Effector memory CD4-positive, alpha-beta T cell (primary cell): Measurements from ENCODE around the gene MAP3K2.
A peak's percentile ranks its signal among the peaks of the same experiment; 100 is the strongest.

ENCODE experiments used
- DNase-seq, 3 donors: peaks; one replicate each; pipeline ENCODE4 v3.0.0-alpha.2; 2020
- H3K27ac ChIP-seq: 2 replicates; pipeline ENCODE4 v1.7.0; 2013; ENCODE audit warnings: mild to moderate bottlenecking, low read length, moderate library complexity; ENCODE audit not compliant: insufficient read depth, poor library complexity, severe bottlenecking
- H3K27me3 ChIP-seq: replicated peaks from 2 replicates; pipeline ENCODE4 v1.7.0; 2013; ENCODE audit warnings: mild to moderate bottlenecking, low read length; ENCODE audit not compliant: insufficient read depth, control insufficient read depth, poor library complexity, severe bottlenecking
- H3K36me3 ChIP-seq: 2 replicates; pipeline ENCODE4 v1.7.0; 2013; ENCODE audit warnings: mild to moderate bottlenecking, low read length, moderate library complexity; ENCODE audit not compliant: control insufficient read depth, insufficient read depth
- H3K4me1 ChIP-seq: 2 replicates; pipeline ENCODE4 v1.7.0; 2013; ENCODE audit warnings: low read length, mild to moderate bottlenecking; ENCODE audit not compliant: control insufficient read depth, insufficient read depth, poor library complexity, severe bottlenecking
- H3K4me3 ChIP-seq: 2 replicates; pipeline ENCODE4 v1.7.0; 2013; ENCODE audit warnings: low read length, low read depth, mild to moderate bottlenecking; ENCODE audit not compliant: insufficient read depth, poor library complexity, severe bottlenecking
- H3K9me3 ChIP-seq: 2 replicates; pipeline ENCODE4 v1.7.0; 2013; ENCODE audit warnings: mild to moderate bottlenecking, low read length, moderate library complexity; ENCODE audit not compliant: control insufficient read depth

Gene MAP3K2

GRCh38 chr2:127302168-127302567 is 85.6 kb downstream of the MAP3K2 start:
- Histone ChIP-seq H3K4me3 (no peak overlapping the region), H3K9me3 (no peaks in the 10 kb centered on the region), H3K4me1 (no peaks in the 10 kb centered on the region), H3K27ac (no peak overlapping the region), H3K27me3 (no peaks in the 10 kb centered on the region), H3K36me3 (peaks cover 12% of the 10 kb centered on the region)
- no peak for DNase-seq

- Histone ChIP-seq H3K27me3 (no peaks in the 10 kb centered on the region), H3K4me1 (peaks cover 6% of the 10 kb centered on the region), H3K36me3 (peaks cover 32% of the 10 kb centered on the region), H3K9me3 (no peaks in the 10 kb centered on the region), H3K27ac (peak within 1 kb of the TSS; percentile 70), H3K4me3 (peak within 1 kb of the TSS; percentile 98)
- DNase-seq = peak; percentile 56 to 68 (median 56)
Measured at GRCh38 chr2:127293748-127294562, 93.8 kb downstream of the MAP3K2 start, which contains the start of gene ERCC3. ERCC3 (minus strand) TSS chr2:127294144; CDS start chr2:127294081, 63 bp downstream.

- peaks cover 38% of the 10 kb centered on the region for H3K36me3 ChIP-seq
- no peaks in the 10 kb centered on the region for H3K27me3 ChIP-seq
- peak overlapping the region; percentile 70 for H3K27ac ChIP-seq
- H3K4me3 ChIP-seq = peak overlapping the region; percentile 98
- peaks cover 6% of the 10 kb centered on the region for H3K4me1 ChIP-seq
- no peaks in the 10 kb centered on the region for H3K9me3 ChIP-seq
- DNase-seq = no peak
Measured at GRCh38 chr2:127293386-127293747, 94.4 kb downstream of the MAP3K2 start.

- Histone ChIP-seq H3K4me3 (no peak overlapping the region), H3K27me3 (no peaks in the 10 kb centered on the region), H3K4me1 (peaks cover 4% of the 10 kb centered on the region), H3K9me3 (no peaks in the 10 kb centered on the region), H3K27ac (no peak overlapping the region), H3K36me3 (peaks cover 78% of the 10 kb centered on the region)
- DNase-seq = no peak
Measured at GRCh38 chr2:127288274-127288673, 99.5 kb downstream of the MAP3K2 start.

- Histone ChIP-seq H3K4me3 (no peak overlapping the region), H3K27me3 (no peaks in the 10 kb centered on the region), H3K4me1 (peaks cover 2% of the 10 kb centered on the region), H3K36me3 (peaks cover 70% of the 10 kb centered on the region), H3K27ac (no peak overlapping the region), H3K9me3 (no peaks in the 10 kb centered on the region)
- DNase-seq = no peak
Measured at GRCh38 chr2:127283275-127283674, 104.5 kb downstream of the MAP3K2 start.

- Histone ChIP-seq H3K36me3 (peaks cover 63% of the 10 kb centered on the region), H3K4me1 (peaks cover 2% of the 10 kb centered on the region), H3K4me3 (no peak overlapping the region), H3K27me3 (no peaks in the 10 kb centered on the region), H3K27ac (no peak overlapping the region), H3K9me3 (no peaks in the 10 kb centered on the region)
- DNase-seq = no peak
Measured at GRCh38 chr2:127280693-127281092, 107.1 kb downstream of the MAP3K2 start.

- DNase-seq = no peak
- peaks cover 64% of the 10 kb centered on the region for H3K36me3 ChIP-seq
- no peaks in the 10 kb centered on the region for H3K27me3 ChIP-seq
- no peak overlapping the region for H3K4me3 ChIP-seq
- peaks cover 2% of the 10 kb centered on the region for H3K4me1 ChIP-seq
- no peaks in the 10 kb centered on the region for H3K9me3 ChIP-seq
- no peak overlapping the region for H3K27ac ChIP-seq
Measured at GRCh38 chr2:127279781-127280180, 108.0 kb downstream of the MAP3K2 start.

- Histone ChIP-seq H3K27ac (no peak overlapping the region), H3K4me1 (peaks cover 2% of the 10 kb centered on the region), H3K4me3 (no peak overlapping the region), H3K9me3 (no peaks in the 10 kb centered on the region), H3K36me3 (peaks cover 60% of the 10 kb centered on the region), H3K27me3 (no peaks in the 10 kb centered on the region)
- no peak for DNase-seq
Measured at GRCh38 chr2:127278959-127279358, 108.8 kb downstream of the MAP3K2 start.

- Histone ChIP-seq H3K27ac (no peak overlapping the region), H3K4me1 (no peaks in the 10 kb centered on the region), H3K4me3 (no peak overlapping the region), H3K36me3 (peaks cover 59% of the 10 kb centered on the region), H3K9me3 (no peaks in the 10 kb centered on the region), H3K27me3 (no peaks in the 10 kb centered on the region)
- DNase-seq = no peak
Measured at GRCh38 chr2:127277028-127277427, 110.7 kb downstream of the MAP3K2 start.

- Histone ChIP-seq H3K27ac (no peak overlapping the region), H3K27me3 (no peaks in the 10 kb centered on the region), H3K4me1 (no peaks in the 10 kb centered on the region), H3K4me3 (no peak overlapping the region), H3K9me3 (no peaks in the 10 kb centered on the region), H3K36me3 (peaks cover 60% of the 10 kb centered on the region)
- DNase-seq = no peak
Measured at GRCh38 chr2:127275789-127276188, 112.0 kb downstream of the MAP3K2 start.
